Endothelial cell of umbilical vein (primary cell): Measurements from ENCODE around the gene ME3. TPM values are rescaled to one million over a fixed set of nuclear protein-coding genes. Genes with fewer than 3 reads are reported as not detected.

Experiments
- BruUV-seq: library from RNA; stranded (reverse); fragments of 400-500 nt; replicated peaks from 2 replicates; lab custom pipeline; 2021; lab: Mats Ljungman, UMichigan
- CTCF ChIA-PET: fragments of 300-600, 350-600 bp; sonication (Branson Sonifier 250); formaldehyde crosslinking; loops from one replicate; lab custom pipeline; 2021; ENCODE audit warnings: antibody characterized with exemption, inconsistent platforms; lab: Charles Lee
- POLR2A ChIA-PET: fragments of 300-600, 350-600 bp; sonication (Branson Sonifier 250); formaldehyde crosslinking; loops from one replicate; lab custom pipeline; 2021; ENCODE audit warnings: antibody characterized with exemption, inconsistent platforms; lab: Charles Lee
- DNase-seq: peaks from one replicate; pipeline ENCODE4 v3.0.0-alpha.2; 2011; ENCODE audit warnings: low read depth, low spot score
- FAIRE-seq: peaks from 2 replicates; lab custom pipeline; 2011; peaks lifted over from hg19 to GRCh38; lab: Jason Lieb, UNC
- H2AFZ ChIP-seq: 2 replicates; pipeline ENCODE4 v1.6.0; 2012; ENCODE audit warnings: low read depth, low read length, control low read depth, inconsistent platforms
- H3K27ac ChIP-seq: 2 replicates; pipeline ENCODE4 v1.5.1; 2011; ENCODE audit warnings: low read depth, mild to moderate bottlenecking, control low read depth, low read length, moderate library complexity; ENCODE audit not compliant: insufficient read depth
- H3K27me3 ChIP-seq, 2 experiments: 2 replicates each; pipeline versions ENCODE4 v1.6.0 to v1.6.1; 2011; ENCODE audit warnings: low read length in 2 of 2, mixed read lengths in 1 of 2; ENCODE audit not compliant: control insufficient read depth in 2 of 2, insufficient read depth in 2 of 2
- H3K36me3 ChIP-seq, 2 experiments: 2 replicates in 1 of 2; 3 replicates in 1 of 2; pipeline ENCODE4 v1.5.1; 2011; ENCODE audit warnings: low read length in 2 of 2, mild to moderate bottlenecking in 1 of 2, moderate library complexity in 1 of 2; ENCODE audit not compliant: control insufficient read depth in 2 of 2, insufficient read depth in 2 of 2; ENCODE audit errors: extremely low read depth in 1 of 2
- H3K4me1 ChIP-seq: 3 replicates; pipeline ENCODE4 v1.5.1; 2011; ENCODE audit warnings: mild to moderate bottlenecking, low read length; ENCODE audit not compliant: control insufficient read depth, insufficient read depth; ENCODE audit errors: extremely low read depth
- H3K4me2 ChIP-seq: 2 replicates; pipeline ENCODE4 v1.6.1; 2011; ENCODE audit warnings: low read length, control low read depth, mixed read lengths; ENCODE audit not compliant: insufficient read depth
- H3K4me3 ChIP-seq, 3 experiments: fragments of 200-600 bp in 1 of 3; sonication (generic), shearing (Covaris generic) in 1 of 3; replicated peaks in 1 of 3; 2 replicates each; pipeline ENCODE4 v1.5.1; 2011 to 2016; ENCODE audit warnings: control low read depth in 3 of 3, low read length in 3 of 3, mild to moderate bottlenecking in 2 of 3, inconsistent platforms in 1 of 3, low read depth in 1 of 3, moderate library complexity in 1 of 3; ENCODE audit not compliant: insufficient read depth in 1 of 3
- H3K79me2 ChIP-seq: 2 replicates; pipeline ENCODE4 v1.6.0; 2012; ENCODE audit warnings: low read length, inconsistent platforms; ENCODE audit not compliant: control insufficient read depth, insufficient read depth
- H3K9ac ChIP-seq: replicated peaks from 2 replicates; pipeline ENCODE3; 2011; ENCODE audit warnings: low read length, control low read depth; ENCODE audit not compliant: insufficient read depth; ENCODE audit errors: extremely low read depth
- H3K9me1 ChIP-seq: replicated peaks from 3 replicates; pipeline ENCODE4 v1.6.0; 2011; ENCODE audit warnings: mild to moderate bottlenecking, low read length; ENCODE audit not compliant: control insufficient read depth, insufficient read depth; ENCODE audit errors: extremely low read depth
- H3K9me3 ChIP-seq: replicated peaks from 2 replicates; pipeline ENCODE4 v1.5.1; 2012; ENCODE audit warnings: low read length, inconsistent platforms; ENCODE audit not compliant: control insufficient read depth, insufficient read depth
- H4K20me1 ChIP-seq: replicated peaks from 2 replicates; pipeline ENCODE3; 2011; ENCODE audit warnings: mild to moderate bottlenecking, low read length; ENCODE audit not compliant: control insufficient read depth, insufficient read depth; ENCODE audit errors: extremely low read depth
- EZH2 ChIP-seq: IDR thresholded peaks from 2 replicates; pipeline ENCODE4 v1.6.1; 2012; ENCODE audit warnings: borderline replicate concordance, low read depth, mild to moderate bottlenecking, moderate library complexity, low read length, inconsistent platforms; ENCODE audit not compliant: severe bottlenecking
- FOS ChIP-seq: IDR thresholded peaks from 2 replicates; pipeline ENCODE4 v1.6.1; 2011; ENCODE audit warnings: mild to moderate bottlenecking, low read length, moderate library complexity, borderline replicate concordance; ENCODE audit not compliant: insufficient read depth
- GATA2 ChIP-seq: IDR thresholded peaks from 2 replicates; pipeline ENCODE4 v1.7.0; 2011; ENCODE audit warnings: low read depth, mild to moderate bottlenecking, moderate library complexity, mixed read lengths, low read length; ENCODE audit not compliant: insufficient read length, insufficient read depth
- JUN ChIP-seq: IDR thresholded peaks from 2 replicates; pipeline ENCODE4 v1.6.1; 2011; ENCODE audit warnings: borderline replicate concordance, low read depth; ENCODE audit not compliant: insufficient read length, insufficient read depth
- MYC ChIP-seq: IDR thresholded peaks from one replicate; pipeline ENCODE4 v1.6.1; 2011; ENCODE audit warnings: mild to moderate bottlenecking, low read depth, low read length
- POLR2A ChIP-seq: IDR thresholded peaks from 2 replicates; pipeline ENCODE4 v1.6.1; 2012; ENCODE audit warnings: low read depth, mild to moderate bottlenecking, control low read depth, low read length
- POLR2AphosphoS5 ChIP-seq: IDR thresholded peaks from 2 replicates; pipeline ENCODE4 v1.6.1; 2012; ENCODE audit warnings: low read depth, mild to moderate bottlenecking, control low read depth, low read length, moderate library complexity; ENCODE audit not compliant: insufficient read depth
- dilution Hi-C: fragments of 300-500 bp; cut with MboI; formaldehyde crosslinking; loops from one replicate; pipeline ENCODE4 v1.15.0; 2019; ENCODE audit warnings: low sequenced_read_pairs; ENCODE audit not compliant: extremely low pct_ligation_motif_present
- intact Hi-C: fragments of 100-400 bp; cut with micrococcal nuclease; formaldehyde crosslinking; loops from one replicate; pipeline ENCODE4 v1.10.0; 2022
- polyA plus RNA-seq, 4 experiments: library from polyadenylated mRNA; depleted of rRNA in 3 of 4; stranded (reverse) in 3 of 4; unstranded in 1 of 4; fragments of >200 nt; gene quantifications; 2 replicates each; pipeline versions ENCODE4 v1.2.1 to v1.2.3, GENCODE V29; 2011 to 2012; ENCODE audit warnings: missing spikeins in 1 of 4
- total RNA-seq: library from RNA; stranded (reverse); gene quantifications from 2 replicates; pipeline ENCODE4 v1.2.3, GENCODE V29; 2021
- TF ChIP-seq, protein P1 (sequence below), 2 donors: IDR thresholded peaks; 1 replicate in 1 of 2; 2 replicates in 1 of 2; pipeline ENCODE4 v1.5.1; 2011; ENCODE audit warnings: low read length in 2 of 2, mild to moderate bottlenecking in 2 of 2, moderate library complexity in 2 of 2, control low read depth in 1 of 2, inconsistent platforms in 1 of 2, low read depth in 1 of 2; ENCODE audit not compliant: insufficient read depth in 1 of 2; ENCODE audit errors: extremely low read depth in 1 of 2
- TF ChIP-seq, protein P2 (sequence below): IDR thresholded peaks from 2 replicates; pipeline ENCODE4 v1.6.1; 2011; ENCODE audit not compliant: insufficient read depth, insufficient read length

Gene ME3
- total and polyA plus RNA-seq, 2 donors (not counting 3 experiments of a cell fraction or from before 2014, with no cell fraction given): 26.9 to 30.4 TPM

DNA sequence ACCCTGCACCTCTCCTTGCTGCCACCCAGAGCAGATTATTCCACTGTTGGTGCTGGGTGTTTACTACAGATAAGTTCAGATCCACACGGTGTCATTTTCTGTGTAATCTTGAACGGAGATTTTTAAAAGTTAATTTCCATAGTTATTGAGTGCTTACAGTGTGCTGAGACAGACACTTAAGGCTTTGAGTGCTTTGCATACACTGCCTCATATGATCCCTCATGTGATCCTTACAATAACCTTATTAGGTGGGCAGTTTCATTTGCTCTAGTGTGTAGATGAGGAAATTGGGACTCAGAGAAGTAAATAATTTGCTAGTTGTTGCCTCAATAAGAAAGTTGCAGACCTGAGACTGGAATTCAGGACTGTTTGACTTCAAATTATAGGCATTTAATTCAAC is 32.3 kb upstream of the ME3 start:
- BruUV-seq: no TSS peak
- CTCF ChIA-PET: no interaction called here
- POLR2A ChIA-PET: no interaction called here

More for the DNA sequence above, 32.3 kb upstream of the ME3 start:
- Histone ChIP-seq H3K4me3 (no peak overlapping the region), H3K27ac (no peak overlapping the region), H3K9ac (no peak overlapping the region), H2AFZ (no peak overlapping the region), H3K4me2 (no peak overlapping the region), H3K79me2 (no peaks in the 10 kb centered on the region), H3K4me1 (no peaks in the 10 kb centered on the region), H3K36me3 (no peaks in the 10 kb centered on the region), H4K20me1 (no peaks in the 10 kb centered on the region), H3K27me3 (no peaks in the 10 kb centered on the region), H3K9me1 (no peaks in the 10 kb centered on the region), H3K9me3 (no peaks in the 10 kb centered on the region)
- no peak for FAIRE-seq
- no peak for DNase-seq
- dilution Hi-C loops: no loop called here
- intact Hi-C loops: no loop called here
- no peak for TF ChIP-seq MYC
- TF ChIP-seq FOS: no peak
- TF ChIP-seq, protein P1, sequence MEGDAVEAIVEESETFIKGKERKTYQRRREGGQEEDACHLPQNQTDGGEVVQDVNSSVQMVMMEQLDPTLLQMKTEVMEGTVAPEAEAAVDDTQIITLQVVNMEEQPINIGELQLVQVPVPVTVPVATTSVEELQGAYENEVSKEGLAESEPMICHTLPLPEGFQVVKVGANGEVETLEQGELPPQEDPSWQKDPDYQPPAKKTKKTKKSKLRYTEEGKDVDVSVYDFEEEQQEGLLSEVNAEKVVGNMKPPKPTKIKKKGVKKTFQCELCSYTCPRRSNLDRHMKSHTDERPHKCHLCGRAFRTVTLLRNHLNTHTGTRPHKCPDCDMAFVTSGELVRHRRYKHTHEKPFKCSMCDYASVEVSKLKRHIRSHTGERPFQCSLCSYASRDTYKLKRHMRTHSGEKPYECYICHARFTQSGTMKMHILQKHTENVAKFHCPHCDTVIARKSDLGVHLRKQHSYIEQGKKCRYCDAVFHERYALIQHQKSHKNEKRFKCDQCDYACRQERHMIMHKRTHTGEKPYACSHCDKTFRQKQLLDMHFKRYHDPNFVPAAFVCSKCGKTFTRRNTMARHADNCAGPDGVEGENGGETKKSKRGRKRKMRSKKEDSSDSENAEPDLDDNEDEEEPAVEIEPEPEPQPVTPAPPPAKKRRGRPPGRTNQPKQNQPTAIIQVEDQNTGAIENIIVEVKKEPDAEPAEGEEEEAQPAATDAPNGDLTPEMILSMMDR (IDR thresholded peaks at IDR 0.05; ENCODE audit: extremely low read depth in 1 of 2, insufficient read depth in 1 of 2, low read depth in 1 of 2, low read length in 2 of 2): no peak
- TF ChIP-seq GATA2: no peak
- TF ChIP-seq JUN: no peak
- no peak for TF ChIP-seq POLR2AphosphoS5
- TF ChIP-seq EZH2: no peak
- TF ChIP-seq, protein P2, sequence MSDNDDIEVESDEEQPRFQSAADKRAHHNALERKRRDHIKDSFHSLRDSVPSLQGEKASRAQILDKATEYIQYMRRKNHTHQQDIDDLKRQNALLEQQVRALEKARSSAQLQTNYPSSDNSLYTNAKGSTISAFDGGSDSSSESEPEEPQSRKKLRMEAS: no peak
- no peak for TF ChIP-seq POLR2A
